ENCODE data around the gene UBE2QL1. TPM values are rescaled to one million over a fixed set of nuclear protein-coding genes. Genes with fewer than 3 reads are reported as not detected.

UBE2QL1 gene
- polyA plus RNA-seq, 1 of the 3 experiments (the other 2 are of a cell fraction) = 0.28 TPM

GRCh38 chr5:6461006-6461405, 12.3 kb downstream of the UBE2QL1 start (continued):
- TF ChIP-seq CHD2 (IDR thresholded peaks at IDR 0.05; ENCODE audit: low read length, partially characterized antibody) (no peak), MXI1 (IDR thresholded peaks at IDR 0.05; ENCODE audit: low read depth, low read length) (no peak), USF1 (IDR thresholded peaks at IDR 0.05; ENCODE audit: borderline replicate concordance, low read depth) (no peak), FOXM1 (IDR thresholded peaks at IDR 0.05; ENCODE audit: low read depth) (no peak), RFX5 (IDR thresholded peaks at IDR 0.05; ENCODE audit: low read length) (no peak), EP300 (IDR thresholded peaks at IDR 0.05; ENCODE audit: borderline replicate concordance in 1 of 2, low read depth in 1 of 2, low read length in 1 of 2) (no peak), TCF12 (IDR thresholded peaks at IDR 0.05) (no peak), ELF1 (IDR thresholded peaks at IDR 0.05) (no peak), NFIC (IDR thresholded peaks at IDR 0.05; ENCODE audit: borderline replicate concordance) (no peak), POLR2AphosphoS5 (IDR thresholded peaks at IDR 0.05; ENCODE audit: low read depth, low read length) (no peak)
- TF ChIP-seq, protein P1, sequence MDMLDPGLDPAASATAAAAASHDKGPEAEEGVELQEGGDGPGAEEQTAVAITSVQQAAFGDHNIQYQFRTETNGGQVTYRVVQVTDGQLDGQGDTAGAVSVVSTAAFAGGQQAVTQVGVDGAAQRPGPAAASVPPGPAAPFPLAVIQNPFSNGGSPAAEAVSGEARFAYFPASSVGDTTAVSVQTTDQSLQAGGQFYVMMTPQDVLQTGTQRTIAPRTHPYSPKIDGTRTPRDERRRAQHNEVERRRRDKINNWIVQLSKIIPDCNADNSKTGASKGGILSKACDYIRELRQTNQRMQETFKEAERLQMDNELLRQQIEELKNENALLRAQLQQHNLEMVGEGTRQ (IDR thresholded peaks at IDR 0.05; ENCODE audit: borderline replicate concordance, low read depth, low read length) = no peak
- TF ChIP-seq, protein P2, sequence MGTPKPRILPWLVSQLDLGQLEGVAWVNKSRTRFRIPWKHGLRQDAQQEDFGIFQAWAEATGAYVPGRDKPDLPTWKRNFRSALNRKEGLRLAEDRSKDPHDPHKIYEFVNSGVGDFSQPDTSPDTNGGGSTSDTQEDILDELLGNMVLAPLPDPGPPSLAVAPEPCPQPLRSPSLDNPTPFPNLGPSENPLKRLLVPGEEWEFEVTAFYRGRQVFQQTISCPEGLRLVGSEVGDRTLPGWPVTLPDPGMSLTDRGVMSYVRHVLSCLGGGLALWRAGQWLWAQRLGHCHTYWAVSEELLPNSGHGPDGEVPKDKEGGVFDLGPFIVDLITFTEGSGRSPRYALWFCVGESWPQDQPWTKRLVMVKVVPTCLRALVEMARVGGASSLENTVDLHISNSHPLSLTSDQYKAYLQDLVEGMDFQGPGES (IDR thresholded peaks at IDR 0.05; ENCODE audit: low read depth, low read length) = no peak

DNA sequence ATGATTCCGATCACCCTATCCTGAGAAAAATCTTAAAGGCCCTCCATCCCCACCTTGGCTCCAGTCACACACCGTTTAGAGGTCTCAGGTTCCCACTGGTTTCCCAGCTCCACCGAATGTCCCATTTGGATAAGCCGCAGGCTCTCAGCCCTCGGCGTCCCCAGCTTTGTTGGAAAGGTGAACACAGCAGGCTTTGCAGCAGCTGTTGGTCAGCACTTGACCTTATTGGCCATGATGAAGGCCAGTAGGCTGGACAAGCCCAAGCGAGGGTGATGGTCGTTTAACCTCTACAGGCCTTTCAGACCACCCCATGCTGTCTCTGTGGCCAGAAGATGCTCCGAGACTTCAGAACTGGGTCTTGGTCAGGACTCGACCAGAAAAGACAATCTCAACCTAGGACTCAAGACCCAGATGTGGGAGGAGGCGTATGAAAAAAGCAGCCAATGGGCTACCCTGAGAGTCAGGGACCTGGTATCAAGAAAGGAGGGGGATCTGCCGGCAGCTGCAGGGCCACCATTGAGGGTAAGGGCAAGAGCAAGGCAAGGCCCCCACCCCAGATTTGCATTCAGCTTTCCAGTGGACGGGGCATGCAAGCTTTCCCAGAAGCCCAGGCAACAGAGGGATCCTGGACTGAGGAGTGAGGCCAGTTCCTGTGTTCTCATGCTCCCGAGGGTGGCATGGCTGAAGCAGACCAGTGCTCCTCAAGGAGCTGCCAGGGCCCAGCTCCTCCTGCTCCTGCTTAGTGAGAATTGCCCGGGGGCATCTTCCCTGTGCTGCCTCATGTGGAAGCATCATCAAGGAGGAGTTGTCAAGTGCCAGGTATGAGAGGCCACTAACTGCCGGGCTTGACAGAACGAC, 13.4 kb downstream of the UBE2QL1 start:
- CTCF ChIA-PET = interaction anchor here (0.8 kb wide), 2 partner anchors 18 to 19 kb away, joined by 3 read pairs; no protein-coding TSS in a partner anchor
- Histone ChIP-seq H3K4me3 (ENCODE audit: low read depth in 2 of 2, low read length in 1 of 2) (no peak overlapping the region), H3K9me2 (no peaks in the 10 kb centered on the region), H3K4me2 (no peak overlapping the region), H2AFZ (ENCODE audit: low read depth) (no peak overlapping the region), H3K36me3 (replicated peaks in 1 of 2; ENCODE audit: control insufficient read depth in 1 of 2, insufficient read depth in 2 of 2, low read length in 1 of 2) (peaks cover 0 to 10% of the 10 kb centered on the region in 2 experiments), H3K9me3 (no peaks in the 10 kb centered on the region), H3K4me1 (ENCODE audit: control insufficient read depth in 1 of 2, insufficient read depth in 2 of 2, low read depth in 1 of 2, low read length in 1 of 2) (peaks cover 0 to 55% of the 10 kb centered on the region in 2 experiments; a peak in 2 of 4 replicates), H3K9ac (no peak overlapping the region), H3K79me2 (ENCODE audit: insufficient read depth) (no peaks in the 10 kb centered on the region), H3F3A (replicated peaks; ENCODE audit: insufficient read depth) (no peaks in the 10 kb centered on the region), H3K27ac (ENCODE audit: low read depth in 2 of 2, low read length in 1 of 2) (no peak overlapping the region; a peak in 1 of 4 replicates), H4K20me1 (ENCODE audit: insufficient read depth) (no peaks in the 10 kb centered on the region), H3K27me3 (ENCODE audit: insufficient read depth) (no peaks in the 10 kb centered on the region)
- TF ChIP-seq, protein P3, sequence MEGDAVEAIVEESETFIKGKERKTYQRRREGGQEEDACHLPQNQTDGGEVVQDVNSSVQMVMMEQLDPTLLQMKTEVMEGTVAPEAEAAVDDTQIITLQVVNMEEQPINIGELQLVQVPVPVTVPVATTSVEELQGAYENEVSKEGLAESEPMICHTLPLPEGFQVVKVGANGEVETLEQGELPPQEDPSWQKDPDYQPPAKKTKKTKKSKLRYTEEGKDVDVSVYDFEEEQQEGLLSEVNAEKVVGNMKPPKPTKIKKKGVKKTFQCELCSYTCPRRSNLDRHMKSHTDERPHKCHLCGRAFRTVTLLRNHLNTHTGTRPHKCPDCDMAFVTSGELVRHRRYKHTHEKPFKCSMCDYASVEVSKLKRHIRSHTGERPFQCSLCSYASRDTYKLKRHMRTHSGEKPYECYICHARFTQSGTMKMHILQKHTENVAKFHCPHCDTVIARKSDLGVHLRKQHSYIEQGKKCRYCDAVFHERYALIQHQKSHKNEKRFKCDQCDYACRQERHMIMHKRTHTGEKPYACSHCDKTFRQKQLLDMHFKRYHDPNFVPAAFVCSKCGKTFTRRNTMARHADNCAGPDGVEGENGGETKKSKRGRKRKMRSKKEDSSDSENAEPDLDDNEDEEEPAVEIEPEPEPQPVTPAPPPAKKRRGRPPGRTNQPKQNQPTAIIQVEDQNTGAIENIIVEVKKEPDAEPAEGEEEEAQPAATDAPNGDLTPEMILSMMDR (IDR thresholded peaks at IDR 0.05) = no peak
- TF ChIP-seq EZH2phosphoT487 (IDR thresholded peaks at IDR 0.05; ENCODE audit: borderline replicate concordance, low read depth) = no peak
- TF ChIP-seq NRF1 (IDR thresholded peaks at IDR 0.05; ENCODE audit: low read depth, low read length) = no peak
- TF ChIP-seq POLR2AphosphoS5 (IDR thresholded peaks at IDR 0.05; ENCODE audit: low read depth, low read length) = no peak
- no peak for TF ChIP-seq FOXJ3 (CRISPR knock-in tag; IDR thresholded peaks at IDR 0.05)
- TF ChIP-seq, protein P4, sequence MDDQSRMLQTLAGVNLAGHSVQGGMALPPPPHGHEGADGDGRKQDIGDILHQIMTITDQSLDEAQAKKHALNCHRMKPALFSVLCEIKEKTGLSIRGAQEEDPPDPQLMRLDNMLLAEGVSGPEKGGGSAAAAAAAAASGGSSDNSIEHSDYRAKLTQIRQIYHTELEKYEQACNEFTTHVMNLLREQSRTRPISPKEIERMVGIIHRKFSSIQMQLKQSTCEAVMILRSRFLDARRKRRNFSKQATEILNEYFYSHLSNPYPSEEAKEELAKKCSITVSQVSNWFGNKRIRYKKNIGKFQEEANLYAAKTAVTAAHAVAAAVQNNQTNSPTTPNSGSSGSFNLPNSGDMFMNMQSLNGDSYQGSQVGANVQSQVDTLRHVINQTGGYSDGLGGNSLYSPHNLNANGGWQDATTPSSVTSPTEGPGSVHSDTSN (IDR thresholded peaks at IDR 0.05) = no peak
- TF ChIP-seq RAD21 (IDR thresholded peaks at IDR 0.05; ENCODE audit: low read length) = no peak
- WGBS (ENCODE audit: low lambda C conversion rate) = 61% methylated on average over 13 of the region's 17 CpGs
- no peak for DNase-seq
- POLR2A ChIA-PET = interaction anchor here (0.6 to 0.7 kb wide), 2 partner anchors 9 to 260 kb away, joined by 3 read pairs; no protein-coding TSS in a partner anchor

Data from SK-N-SH (cell line).